IMR-90 (cell line): ENCODE data around the gene GHR. TPM values are rescaled to one million over a fixed set of nuclear protein-coding genes. Genes with fewer than 3 reads are reported as not detected.

Experiments
- ATAC-seq: fragments of 200-7000 bp; cut with Tn5 transposase; 2 replicates; pipeline ENCODE4 v1.9.1; 2020; ENCODE audit warnings: low read depth, mild to moderate bottlenecking, moderate library complexity
- BruUV-seq: library from RNA; stranded (reverse); fragments of 400-500 nt; replicated peaks from 2 replicates; lab custom pipeline; 2021; lab: Mats Ljungman, UMichigan
- CTCF ChIA-PET: fragments of 300-600 bp; formaldehyde crosslinking; extraction: SDS; loops from one replicate; lab custom pipeline; 2021; ENCODE audit warnings: antibody characterized with exemption; lab: Yijun Ruan, JAX
- POLR2A ChIA-PET: fragments of 300-600 bp; sonication (Branson Sonifier 250); formaldehyde crosslinking; loops from one replicate; lab custom pipeline; 2022; ENCODE audit warnings: antibody characterized with exemption; ENCODE audit not compliant: unreplicated experiment; lab: Charles Lee
- DNase-seq: peaks from one replicate; pipeline ENCODE4 v3.0.0; 2013
- H2AFZ ChIP-seq: replicated peaks from 2 replicates; pipeline ENCODE3; 2013; ENCODE audit warnings: low read length, mild to moderate bottlenecking; ENCODE audit not compliant: poor library complexity
- H2AK5ac ChIP-seq: 2 replicates; pipeline ENCODE4 v1.6.1; 2013; ENCODE audit warnings: low read depth, low read length, inconsistent platforms
- H2AK9ac ChIP-seq: replicated peaks from 2 replicates; pipeline ENCODE3; 2013; ENCODE audit warnings: mild to moderate bottlenecking, low read depth, low read length, moderate library complexity; ENCODE audit not compliant: poor library complexity
- H2BK120ac ChIP-seq: 2 replicates; pipeline ENCODE4 v1.6.1; 2013; ENCODE audit warnings: low read depth, low read length, inconsistent platforms
- H2BK15ac ChIP-seq: 3 replicates; pipeline ENCODE4 v1.6.1; 2013; ENCODE audit warnings: low read depth, low read length, inconsistent platforms
- H2BK20ac ChIP-seq: 2 replicates; pipeline ENCODE4 v1.6.1; 2013; ENCODE audit warnings: low read depth, mild to moderate bottlenecking, inconsistent platforms, low read length, moderate library complexity
- H2BK5ac ChIP-seq: 2 replicates; pipeline ENCODE4 v1.6.1; 2013; ENCODE audit warnings: mild to moderate bottlenecking, low read depth, low read length, inconsistent platforms; ENCODE audit not compliant: poor library complexity, severe bottlenecking
- H3K14ac ChIP-seq: replicated peaks from 2 replicates; pipeline ENCODE4 v1.6.1; 2013; ENCODE audit warnings: low read depth, low read length, inconsistent platforms
- H3K18ac ChIP-seq: 2 replicates; pipeline ENCODE4 v1.6.1; 2013; ENCODE audit warnings: low read depth, low read length, control low read depth
- H3K23ac ChIP-seq: 2 replicates; pipeline ENCODE4 v1.6.1; 2013; ENCODE audit warnings: low read depth, low read length, inconsistent platforms
- H3K27ac ChIP-seq: 2 replicates; pipeline ENCODE4 v1.5.1; 2013; ENCODE audit warnings: mild to moderate bottlenecking, control low read depth, low read length; ENCODE audit not compliant: insufficient read depth
- H3K27me3 ChIP-seq: 2 replicates; pipeline ENCODE4 v1.6.1; 2013; ENCODE audit warnings: low read length; ENCODE audit not compliant: control insufficient read depth, insufficient read depth
- H3K36me3 ChIP-seq: 2 replicates; pipeline ENCODE4 v1.6.1; 2013; ENCODE audit warnings: low read length, mixed read lengths; ENCODE audit not compliant: control insufficient read depth, insufficient read depth
- H3K4ac ChIP-seq: 2 replicates; pipeline ENCODE4 v1.6.1; 2013; ENCODE audit warnings: low read depth, low read length, inconsistent platforms
- H3K4me1 ChIP-seq: 2 replicates; pipeline ENCODE4 v1.6.1; 2013; ENCODE audit warnings: low read length, mixed read lengths; ENCODE audit not compliant: control insufficient read depth, insufficient read depth
- H3K4me2 ChIP-seq: 2 replicates; pipeline ENCODE4 v1.6.1; 2013; ENCODE audit warnings: low read depth, mild to moderate bottlenecking, control low read depth, low read length, moderate library complexity
- H3K4me3 ChIP-seq: 2 replicates; pipeline ENCODE4 v1.5.1; 2013; ENCODE audit warnings: low read depth, mild to moderate bottlenecking, control low read depth, low read length, moderate library complexity; ENCODE audit not compliant: insufficient read depth
- H3K56ac ChIP-seq: 2 replicates; pipeline ENCODE4 v1.6.1; 2013; ENCODE audit warnings: low read length, inconsistent platforms; ENCODE audit not compliant: insufficient read depth; ENCODE audit errors: extremely low read depth
- H3K79me1 ChIP-seq, 2 experiments: 2 replicates each; pipeline ENCODE4 v1.6.1; 2013; ENCODE audit warnings: low read length in 2 of 2, inconsistent platforms in 1 of 2, low read depth in 1 of 2
- H3K9ac ChIP-seq: 2 replicates; pipeline ENCODE4 v1.6.1; 2013; ENCODE audit warnings: low read depth, low read length, control low read depth
- H3K9me1 ChIP-seq: 2 replicates; pipeline ENCODE4 v1.6.1; 2013; ENCODE audit warnings: low read length, inconsistent platforms; ENCODE audit not compliant: insufficient read depth
- H3K9me3 ChIP-seq: 2 replicates; pipeline ENCODE4 v1.6.1; 2013; ENCODE audit warnings: low read length; ENCODE audit not compliant: control insufficient read depth, insufficient read depth
- H4K20me1 ChIP-seq: 2 replicates; pipeline ENCODE4 v1.6.1; 2013; ENCODE audit warnings: low read length, inconsistent platforms; ENCODE audit not compliant: insufficient read depth
- H4K5ac ChIP-seq: 2 replicates; pipeline ENCODE4 v1.6.1; 2013; ENCODE audit warnings: mild to moderate bottlenecking, low read depth, low read length, control low read depth
- H4K8ac ChIP-seq, 2 experiments: 2 replicates each; pipeline ENCODE4 v1.6.1; 2013; ENCODE audit warnings: low read depth in 2 of 2, low read length in 2 of 2, control low read depth in 1 of 2, inconsistent platforms in 1 of 2
- H4K91ac ChIP-seq: 2 replicates; pipeline ENCODE4 v1.6.1; 2013; ENCODE audit warnings: low read depth, low read length, inconsistent platforms; ENCODE audit not compliant: insufficient read depth
- BHLHE40 ChIP-seq: fragments of 150-350 bp; IDR thresholded peaks from 2 replicates; pipeline ENCODE4 v1.6.1; 2016; ENCODE audit warnings: mild to moderate bottlenecking, low read depth, low read length
- WGBS, 2 experiments: methylation state at CpG; one replicate each; pipeline versions ENCODE4 v1.1.5 to v1.1.7; 2013; ENCODE audit warnings: missing lambda C conversion rate in 2 of 2; ENCODE audit not compliant: insufficient read length in 1 of 2; ENCODE audit errors: extremely low coverage in 2 of 2; 5-methylcytosine and 5-hydroxymethylcytosine counted together
- dilution Hi-C: fragments of 300-500 bp; cut with HindIII; formaldehyde crosslinking; loops from one replicate; pipeline ENCODE4 v1.14.3; 2018; ENCODE audit warnings: low sequenced_read_pairs; ENCODE audit not compliant: unreplicated experiment
- in situ Hi-C: fragments of 300-500 bp; cut with MboI; formaldehyde crosslinking; loops from 3 replicates; pipeline ENCODE4 v1.14.3; 2019; ENCODE audit warnings: low sequenced_read_pairs, inconsistent platforms, mixed read lengths
- intact Hi-C: fragments of 100-400 bp; cut with micrococcal nuclease; formaldehyde crosslinking; loops from 2 replicates; pipeline ENCODE4 v1.10.0; 2022
- polyA plus RNA-seq, 3 experiments: library from polyadenylated mRNA; depleted of rRNA; stranded (reverse); fragments of >200 nt; gene quantifications; 2 replicates each; pipeline ENCODE4 v1.2.3, GENCODE V29; 2012; ENCODE audit warnings: low replicate concordance in 1 of 3
- total RNA-seq: library from RNA; depleted of rRNA; stranded (reverse); fragments of >200 nt; gene quantifications from 2 replicates; pipeline ENCODE4 v1.2.3, GENCODE V29; 2012
- TF ChIP-seq, protein P1 (sequence below): conservative IDR thresholded peaks from 2 replicates; pipeline ENCODE4 v1.5.1; 2012; ENCODE audit warnings: mild to moderate bottlenecking, low read depth, low read length, improper control_type of control experiment

GHR gene
- total and polyA plus RNA-seq, 2 of the 4 experiments (the other 2 are of a cell fraction), result 0.36 to 1.1 TPM

DNA sequence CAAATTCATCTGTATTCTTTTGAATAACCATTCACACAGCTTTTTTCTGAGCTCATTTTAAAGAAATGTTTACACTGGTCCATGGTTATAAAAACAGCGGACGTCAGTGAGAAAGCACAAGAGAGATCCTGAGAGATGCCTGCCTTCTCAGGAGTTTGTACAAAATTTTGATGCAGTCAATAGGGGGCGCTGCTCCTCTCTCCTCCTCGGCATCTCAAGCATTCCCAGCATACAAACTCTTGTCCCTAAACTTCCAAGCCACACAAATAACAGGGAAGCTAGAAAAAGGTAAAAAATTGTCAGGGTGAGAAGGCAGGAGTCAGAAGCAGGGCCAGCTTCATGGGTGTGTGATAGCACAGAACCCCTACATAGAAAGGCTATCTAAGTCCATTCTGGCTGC is 322.2 kb downstream of the GHR start:
- dilution Hi-C loops, result no loop called here

More for the DNA sequence above, 322.2 kb downstream of the GHR start:
- in situ Hi-C loops (no loop called here), intact Hi-C loops (no loop called here)
- H3K9me1 ChIP-seq, result no peaks in the 10 kb centered on the region
- no peak overlapping the region for H3K18ac ChIP-seq
- H4K91ac ChIP-seq, result no peak overlapping the region
- no peak overlapping the region for H2AK9ac ChIP-seq
- POLR2A ChIA-PET, result interaction anchor here (0.5 kb wide), 1 partner anchor 32 kb away, joined by 5 read pairs; no protein-coding TSS in a partner anchor
- H3K36me3 ChIP-seq, result no peaks in the 10 kb centered on the region
- H3K4me3 ChIP-seq, result no peak overlapping the region
- no peak overlapping the region for H3K4me2 ChIP-seq
- no peak overlapping the region for H2AK5ac ChIP-seq
- H3K4me1 ChIP-seq, result no peaks in the 10 kb centered on the region
- CTCF ChIA-PET, result interaction anchor here (0.5 to 1.2 kb wide), 3 partner anchors 16 to 144 kb away, joined by 3 to 5 read pairs (median 4); no protein-coding TSS in a partner anchor
- DNase-seq (no peak), ATAC-seq (no peak)
- TF ChIP-seq, protein P1, sequence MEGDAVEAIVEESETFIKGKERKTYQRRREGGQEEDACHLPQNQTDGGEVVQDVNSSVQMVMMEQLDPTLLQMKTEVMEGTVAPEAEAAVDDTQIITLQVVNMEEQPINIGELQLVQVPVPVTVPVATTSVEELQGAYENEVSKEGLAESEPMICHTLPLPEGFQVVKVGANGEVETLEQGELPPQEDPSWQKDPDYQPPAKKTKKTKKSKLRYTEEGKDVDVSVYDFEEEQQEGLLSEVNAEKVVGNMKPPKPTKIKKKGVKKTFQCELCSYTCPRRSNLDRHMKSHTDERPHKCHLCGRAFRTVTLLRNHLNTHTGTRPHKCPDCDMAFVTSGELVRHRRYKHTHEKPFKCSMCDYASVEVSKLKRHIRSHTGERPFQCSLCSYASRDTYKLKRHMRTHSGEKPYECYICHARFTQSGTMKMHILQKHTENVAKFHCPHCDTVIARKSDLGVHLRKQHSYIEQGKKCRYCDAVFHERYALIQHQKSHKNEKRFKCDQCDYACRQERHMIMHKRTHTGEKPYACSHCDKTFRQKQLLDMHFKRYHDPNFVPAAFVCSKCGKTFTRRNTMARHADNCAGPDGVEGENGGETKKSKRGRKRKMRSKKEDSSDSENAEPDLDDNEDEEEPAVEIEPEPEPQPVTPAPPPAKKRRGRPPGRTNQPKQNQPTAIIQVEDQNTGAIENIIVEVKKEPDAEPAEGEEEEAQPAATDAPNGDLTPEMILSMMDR, result 0 out of 2 replicates have a peak, but pooled peaks have one; percentile 19
- no peak for TF ChIP-seq BHLHE40
- H3K9ac ChIP-seq, result no peak overlapping the region
- no peak overlapping the region for H2BK120ac ChIP-seq
- no peak overlapping the region for H4K5ac ChIP-seq
- no peaks in the 10 kb centered on the region for H3K79me1 ChIP-seq
- H3K56ac ChIP-seq, result no peak overlapping the region
- H3K14ac ChIP-seq, result no peak overlapping the region
- no peaks in the 10 kb centered on the region for H3K9me3 ChIP-seq
- no peak overlapping the region for H3K23ac ChIP-seq
- no peak overlapping the region for H3K27ac ChIP-seq
- H2BK5ac ChIP-seq, result no peak overlapping the region
- no peak overlapping the region for H2BK20ac ChIP-seq
- no CpG with 5 or more reads among the region's 4 CpGs for WGBS, 2 experiments
- no peak overlapping the region for H2AFZ ChIP-seq
- no peak overlapping the region for H2BK15ac ChIP-seq
- no TSS peak for BruUV-seq
- no peak overlapping the region for H3K4ac ChIP-seq
- H3K27me3 ChIP-seq, result no peaks in the 10 kb centered on the region
- no peaks in the 10 kb centered on the region for H4K20me1 ChIP-seq
- H4K8ac ChIP-seq, result no peak overlapping the region
